ENCODE results near the gene POU6F2. TPM values are rescaled to one million over a fixed set of nuclear protein-coding genes. Genes with fewer than 3 reads are reported as not detected.
A peak's percentile ranks its signal among the peaks of the same experiment; 100 is the strongest.

The POU6F2 gene
- total and polyA plus RNA-seq, 9 of the 15 experiments (the other 6 are each of a cell fraction or from before 2014, with no cell fraction given): 0.29 to 1.5 (median 0.96) TPM

- TF ChIP-seq MAZ (CRISPR knock-in tag; conservative IDR thresholded peaks at IDR 0.05 in 1 of 2, IDR thresholded peaks at IDR 0.05 in 1 of 2) (peak in 1 of 2 experiments; percentile 54; a peak in 2 of 4 replicates), TAF9B (IDR thresholded peaks at IDR 0.05; ENCODE audit: partially characterized antibody) (peak; percentile 90), CXXC5 (CRISPR knock-in tag; IDR thresholded peaks at IDR 0.05) (peak; percentile 74), DMBX1 (CRISPR knock-in tag; IDR thresholded peaks at IDR 0.05; ENCODE audit: borderline replicate concordance) (0 out of 2 replicates have a peak, but pooled peaks have one; percentile 30), HDAC2 (IDR thresholded peaks at IDR 0.05) (0 out of 2 replicates have a peak, but pooled peaks have one; percentile 47), HDAC1 (IDR thresholded peaks at IDR 0.05) (peak in 1 of 2 experiments; percentile 53; a peak in 2 of 4 replicates)
Measured at GRCh38 chr7:39013049-39013939, 35.6 kb downstream of the POU6F2 start (continued).

- Histone ChIP-seq H3K27ac (ENCODE audit: extremely low read depth, low read depth, low read length) (no peak overlapping the region), H3K4me3 (no peak overlapping the region), H3K9me3 (replicated peaks; ENCODE audit: control insufficient read depth, insufficient read depth, low read depth, low read length) (no peaks in the 10 kb centered on the region), H3K9me1 (ENCODE audit: control insufficient read depth, insufficient read depth, low read length) (no peaks in the 10 kb centered on the region), H3K4me1 (replicated peaks in 1 of 2; ENCODE audit: control insufficient read depth in 2 of 2, insufficient read depth in 2 of 2, low read length in 2 of 2) (peaks cover 0 to 3% of the 10 kb centered on the region in 2 experiments; a peak in 1 of 5 replicates), H2AFZ (ENCODE audit: low read depth, low read length) (no peak overlapping the region), H3K27me3 (ENCODE audit: control insufficient read depth in 2 of 2, insufficient read depth in 2 of 2, low read length in 2 of 2) (no peaks in the 10 kb centered on the region), H3K36me3 (ENCODE audit: control insufficient read depth, insufficient read depth, low read length) (no peaks in the 10 kb centered on the region), H3K79me2 (ENCODE audit: control insufficient read depth, insufficient read depth, low read length) (peaks cover 9% of the 10 kb centered on the region; the same call in 2 of the 3 replicates), H3K4me2 (ENCODE audit: insufficient read depth, low read length) (no peak overlapping the region), H4K20me1 (replicated peaks; ENCODE audit: control insufficient read depth, insufficient read depth, low read length) (no peaks in the 10 kb centered on the region), H3K9ac (ENCODE audit: insufficient read depth in 1 of 2, low read depth in 2 of 2, low read length in 2 of 2) (no peak overlapping the region)
- FAIRE-seq (no peak), ATAC-seq (no peak), DNase-seq (ENCODE audit: extremely low read depth in 1 of 4, low spot score in 3 of 4) (no peak)
- no TSS peak for BruUV-seq (replicated peaks)
- 74% methylated on average over 9 of the region's 9 CpGs for WGBS (ENCODE audit: insufficient coverage, low coverage, missing lambda C conversion rate)
- POLR2A ChIA-PET: interaction anchor here (1.0 kb wide), 1 partner anchor 13 kb away, joined by 3 read pairs; no protein-coding TSS in a partner anchor
- CTCF ChIA-PET (ENCODE audit: low intra/inter-chr PET ratio): no interaction called here
- intact Hi-C loops (cut with micrococcal nuclease) (no loop called here), in situ Hi-C loops (cut with MboI) (loop anchor here (25.0 kb wide), 1 partner anchor 1629 kb away; no protein-coding TSS in a partner anchor)
- TF ChIP-seq ZNF395 (CRISPR knock-in tag; IDR thresholded peaks at IDR 0.05): no peak
Measured at GRCh38 chr7:39016609-39017008, 38.9 kb downstream of the POU6F2 start.
